ENCODE measurements around the gene HMCES.
"Not testable (repeated sequence)": the region's sequence is repeated elsewhere in the genome, so short reads cannot be mapped to it uniquely, and the experiment has no call there.

The HMCES gene

DNA sequence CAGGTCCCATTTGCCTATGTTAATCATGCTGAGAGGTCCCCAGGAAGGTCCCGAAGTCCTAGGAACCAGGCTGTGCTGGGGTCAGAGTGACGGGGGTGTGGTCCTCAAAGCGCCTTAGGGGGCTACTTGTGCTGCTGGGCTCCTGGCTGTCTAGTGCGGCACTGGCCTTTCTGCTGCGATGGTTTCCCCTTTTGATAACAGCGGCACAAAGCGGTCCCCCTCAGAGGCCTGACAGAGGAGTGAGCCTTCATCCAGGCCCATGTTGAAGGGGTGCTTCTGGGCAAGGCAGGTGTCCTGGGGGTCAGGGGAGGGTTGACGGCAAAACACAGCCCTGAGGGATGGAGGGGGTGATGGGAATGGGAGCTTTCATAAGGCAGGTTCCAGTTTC lies 68.8 kb downstream of the HMCES start:
- TF ChIP-seq, protein P1, sequence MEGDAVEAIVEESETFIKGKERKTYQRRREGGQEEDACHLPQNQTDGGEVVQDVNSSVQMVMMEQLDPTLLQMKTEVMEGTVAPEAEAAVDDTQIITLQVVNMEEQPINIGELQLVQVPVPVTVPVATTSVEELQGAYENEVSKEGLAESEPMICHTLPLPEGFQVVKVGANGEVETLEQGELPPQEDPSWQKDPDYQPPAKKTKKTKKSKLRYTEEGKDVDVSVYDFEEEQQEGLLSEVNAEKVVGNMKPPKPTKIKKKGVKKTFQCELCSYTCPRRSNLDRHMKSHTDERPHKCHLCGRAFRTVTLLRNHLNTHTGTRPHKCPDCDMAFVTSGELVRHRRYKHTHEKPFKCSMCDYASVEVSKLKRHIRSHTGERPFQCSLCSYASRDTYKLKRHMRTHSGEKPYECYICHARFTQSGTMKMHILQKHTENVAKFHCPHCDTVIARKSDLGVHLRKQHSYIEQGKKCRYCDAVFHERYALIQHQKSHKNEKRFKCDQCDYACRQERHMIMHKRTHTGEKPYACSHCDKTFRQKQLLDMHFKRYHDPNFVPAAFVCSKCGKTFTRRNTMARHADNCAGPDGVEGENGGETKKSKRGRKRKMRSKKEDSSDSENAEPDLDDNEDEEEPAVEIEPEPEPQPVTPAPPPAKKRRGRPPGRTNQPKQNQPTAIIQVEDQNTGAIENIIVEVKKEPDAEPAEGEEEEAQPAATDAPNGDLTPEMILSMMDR (IDR thresholded peaks at IDR 0.05; ENCODE audit: low read depth, low read length, missing control alignments), result no peak
- DNase-seq (ENCODE audit: low read depth), result no peak
- H3K4me3 ChIP-seq (ENCODE audit: low read depth, low read length), result no peak overlapping the region

- H3K4me3 ChIP-seq (ENCODE audit: low read depth, low read length), result no peak overlapping the region
- no peak for DNase-seq (ENCODE audit: low read depth)
- TF ChIP-seq, protein P1 (IDR thresholded peaks at IDR 0.05; ENCODE audit: low read depth, low read length, missing control alignments), result no peak
These were observed 70.1 kb downstream of the HMCES start for GRCh38 chr3:129348734-129349133.

DNA sequence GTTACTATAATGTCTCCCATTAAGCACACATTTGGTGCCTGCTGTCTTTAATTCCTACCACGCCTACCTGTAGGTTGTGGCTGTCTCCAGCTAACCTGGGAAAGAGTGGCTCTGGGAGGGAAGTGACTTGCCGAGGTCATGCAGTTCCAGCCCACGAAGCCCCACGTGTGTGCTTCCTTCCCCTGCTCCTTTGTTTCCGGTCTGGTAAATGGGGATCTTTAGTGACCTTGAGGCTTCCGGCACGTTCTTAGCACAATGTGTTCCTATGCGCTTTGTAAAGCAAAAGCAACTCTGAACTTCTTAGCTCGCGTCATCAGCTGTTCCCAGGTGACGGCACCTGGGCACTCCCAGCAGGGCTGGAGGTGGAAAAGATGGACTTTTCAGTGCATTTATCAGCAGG lies 70.5 kb downstream of the HMCES start:
- not testable (repeated sequence) for H3K4me3 ChIP-seq (ENCODE audit: low read depth, low read length); DNase-seq (ENCODE audit: low read depth)

DNA sequence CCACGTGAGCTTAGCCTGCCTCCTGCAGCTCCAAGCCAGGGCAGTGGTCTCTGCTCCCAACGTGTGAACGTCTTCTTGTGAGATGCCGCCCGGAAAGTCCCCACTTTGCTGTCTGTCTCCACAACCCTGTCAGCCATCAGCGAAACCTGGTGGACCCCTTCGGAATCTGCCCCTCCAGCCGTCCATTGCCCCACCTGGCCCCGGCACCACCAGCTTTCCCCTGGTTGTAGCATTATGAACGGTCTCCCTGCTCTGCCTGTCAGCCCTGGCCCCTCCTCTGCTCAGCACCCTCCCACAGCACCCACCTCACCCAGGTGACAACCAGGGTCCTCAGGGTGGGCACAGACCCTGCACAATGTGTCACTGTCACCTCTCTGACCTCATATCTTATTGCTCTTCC lies 71.1 kb downstream of the HMCES start:
- no peak for DNase-seq (ENCODE audit: low read depth)
- H3K4me3 ChIP-seq (ENCODE audit: low read depth, low read length), result no peak overlapping the region
- TF ChIP-seq, protein P1 (IDR thresholded peaks at IDR 0.05; ENCODE audit: low read depth, low read length, missing control alignments), result no peak

GRCh38 chr3:129352045-129352444 lies 73.4 kb downstream of the HMCES start:
- H3K4me3 ChIP-seq (ENCODE audit: low read depth, low read length), result no peak overlapping the region
- no peak for DNase-seq (ENCODE audit: low read depth)
- TF ChIP-seq, protein P1 (IDR thresholded peaks at IDR 0.05; ENCODE audit: low read depth, low read length, missing control alignments), result peak; percentile 67

DNA sequence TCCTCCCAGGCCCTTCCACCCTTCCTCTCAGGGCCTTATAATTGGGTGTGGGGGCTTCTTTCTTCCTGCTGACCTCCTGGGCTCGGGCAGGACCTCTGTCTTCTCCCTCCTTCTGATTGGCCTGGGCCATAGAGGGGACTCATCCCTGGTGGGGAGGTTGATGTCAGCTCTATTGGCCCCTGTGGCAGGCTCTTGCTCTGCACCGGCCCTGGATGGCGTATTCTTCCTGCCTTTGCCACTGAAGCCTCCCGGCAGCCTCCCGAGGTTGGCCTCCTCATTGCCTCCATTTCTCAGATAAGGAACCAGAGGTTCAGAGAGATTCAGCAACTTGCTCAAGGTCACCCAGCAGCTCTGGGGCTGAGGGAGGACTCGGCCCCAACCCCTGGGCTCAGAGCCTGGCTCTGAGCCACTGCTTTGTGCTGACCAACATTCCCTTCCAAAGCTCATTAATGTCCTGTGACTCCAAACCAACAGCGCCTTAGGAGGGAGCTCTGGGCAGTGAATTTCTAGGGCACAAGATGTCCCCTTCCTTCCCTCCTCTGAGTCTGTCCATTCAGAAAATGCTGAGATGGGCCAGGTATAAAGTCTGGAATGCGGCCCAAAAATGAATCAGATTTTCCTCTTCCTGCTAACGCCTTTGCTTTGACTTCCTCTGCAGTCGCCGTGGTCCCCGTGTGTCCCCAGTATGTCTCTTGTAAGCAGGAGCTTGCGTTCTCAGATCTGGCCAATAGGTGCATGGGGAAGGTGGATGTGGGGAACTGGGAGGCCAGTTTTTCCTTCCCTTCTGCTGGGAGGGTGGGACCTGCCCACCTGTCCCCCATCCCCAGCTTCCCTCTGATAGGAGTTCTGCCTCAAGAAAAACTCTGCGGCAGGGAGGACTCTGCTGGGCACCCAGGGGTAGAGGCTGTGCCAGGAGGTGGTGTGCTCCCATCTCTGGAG lies 74.2 kb downstream of the HMCES start:
- DNase-seq (ENCODE audit: low read depth), result no peak
- TF ChIP-seq, protein P1 (IDR thresholded peaks at IDR 0.05; ENCODE audit: low read depth, low read length, missing control alignments), result no peak
- H3K4me3 ChIP-seq (ENCODE audit: low read depth, low read length), result no peak overlapping the region

GRCh38 chr3:129353589-129353941 lies 74.9 kb downstream of the HMCES start:
- TF ChIP-seq, protein P1 (IDR thresholded peaks at IDR 0.05; ENCODE audit: low read depth, low read length, missing control alignments), result no peak
- H3K4me3 ChIP-seq (ENCODE audit: low read depth, low read length), result no peak overlapping the region
- no peak for DNase-seq (ENCODE audit: low read depth)
